ENCODE data around the gene RAB37. TPM values are rescaled to one million over a fixed set of nuclear protein-coding genes. Genes with fewer than 3 reads are reported as not detected.

The RAB37 gene
- total and polyA plus RNA-seq, 2 of the 8 experiments (the other 6 are each of a cell fraction or from before 2014, with no cell fraction given): 5.5 to 6.1 TPM

GRCh38 chr17:74737299-74738050 is 419 bp downstream of the RAB37 start:
- Histone ChIP-seq H3K36me3 (ENCODE audit: control insufficient read depth in 2 of 4, insufficient read depth in 4 of 4, low read length in 3 of 4) (no peaks in the 10 kb centered on the region), H3K4ac (replicated peaks; ENCODE audit: insufficient read length, low read depth, low read length) (peak overlapping the region; percentile 61), H3K4me3 (ENCODE audit: extremely low read depth in 1 of 4, insufficient read depth in 2 of 4, low read depth in 3 of 4, low read length in 4 of 4) (peak overlapping the region; percentile 55 to 75 (median 64)), H4K8ac (ENCODE audit: extremely low read depth, insufficient read depth, low read length) (no peak overlapping the region), H2AK5ac (ENCODE audit: low read depth, low read length) (no peak overlapping the region), H2BK120ac (replicated peaks; ENCODE audit: low read depth, low read length) (peak overlapping the region; percentile 26), H2BK12ac (ENCODE audit: low read depth, low read length) (peak overlapping the region; percentile 81; the same call in 1 of the 2 replicates), H3K14ac (ENCODE audit: insufficient read length) (no peak overlapping the region), H3K4me1 (replicated peaks in 1 of 4; ENCODE audit: control insufficient read depth in 3 of 4, insufficient read depth in 4 of 4, low read length in 3 of 4) (peaks cover 5 to 18% (median 11%) of the 10 kb centered on the region in 4 experiments), H2BK5ac (ENCODE audit: low read depth, low read length) (peak overlapping the region; percentile 89; the same call in 1 of the 2 replicates), H3K9ac (replicated peaks in 1 of 4; ENCODE audit: extremely low read depth in 1 of 4, low read depth in 3 of 4, low read length in 3 of 4) (no peak overlapping the region; a peak in 1 of 7 replicates), H3K79me2 (ENCODE audit: control insufficient read depth in 1 of 2, insufficient read depth in 2 of 2, low read length in 2 of 2) (no peaks in the 10 kb centered on the region), H2AFZ (ENCODE audit: low read length) (peak overlapping the region; percentile 57; the same call in 1 of the 2 replicates), H4K91ac (replicated peaks; ENCODE audit: insufficient read length, low read length) (peak overlapping the region; percentile 68), H3K18ac (ENCODE audit: extremely low read depth, low read length) (peak overlapping the region; percentile 71), H3K23ac (ENCODE audit: insufficient read length) (no peak overlapping the region), H3K79me1 (ENCODE audit: low read depth, low read length) (no peaks in the 10 kb centered on the region), H3K27me3 (replicated peaks in 1 of 4; ENCODE audit: control insufficient read depth in 3 of 4, extremely low read depth in 1 of 4, insufficient read depth in 3 of 4, low read length in 3 of 4) (peaks cover 0 to 8% (median 2%) of the 10 kb centered on the region in 4 experiments; a peak in 4 of 7 replicates), H3K56ac (replicated peaks; ENCODE audit: insufficient read length, low read depth, low read length) (no peak overlapping the region), H4K5ac (ENCODE audit: insufficient read length, low read depth, low read length) (peak overlapping the region; percentile 41), H4K20me1 (replicated peaks in 1 of 2; ENCODE audit: control insufficient read depth in 1 of 2, insufficient read depth in 2 of 2, low read length in 2 of 2) (peaks cover 0 to 5% of the 10 kb centered on the region in 2 experiments), H3K9me3 (ENCODE audit: insufficient read depth in 2 of 2, low read depth in 1 of 2, low read length in 1 of 2) (no peaks in the 10 kb centered on the region), H3K27ac (ENCODE audit: low read depth, low read length) (no peak overlapping the region), H3K23me2 (ENCODE audit: low read depth, low read length) (peaks cover 18% of the 10 kb centered on the region; the same call in 1 of the 2 replicates), H3K4me2 (ENCODE audit: insufficient read depth in 1 of 2, low read depth in 2 of 2, low read length in 2 of 2) (peak overlapping the region; percentile 73 to 84), H2BK15ac (ENCODE audit: low read length) (no peak overlapping the region), H2BK20ac (ENCODE audit: low read length) (no peak overlapping the region)
- WGBS, 2 experiments (ENCODE audit: extremely low coverage in 1 of 2, insufficient coverage in 1 of 2, insufficient read length in 1 of 2, insufficient replicate concordance in 2 of 2, low coverage in 1 of 2, low lambda C conversion rate in 2 of 2, missing lambda C conversion rate in 1 of 2): 6% methylated on average over 26 of the region's 38 CpGs; no CpG with 5 or more reads in 1 of the 2 experiments
- POLR2A ChIA-PET (ENCODE audit: partially characterized antibody): interaction anchor here (0.6 to 4.6 kb wide), 8 partner anchors 12 to 82 kb away, joined by 3 to 60 read pairs (median 5); partner anchors contain the start of gene NHERF1
- peak; percentile 52 for FAIRE-seq
- peak in 1 of 2 experiments; percentile 85 for DNase-seq (ENCODE audit: low read depth in 1 of 2, low spot score in 2 of 2)
- CTCF ChIA-PET (ENCODE audit: partially characterized antibody): interaction anchor here (0.6 to 5.7 kb wide), 47 partner anchors 8 to 416 kb away, joined by 3 to 81 read pairs (median 7); partner anchors contain the start of genes GRIN2C, NAT9 and OTOP2
- TF ChIP-seq HDAC6 (IDR thresholded peaks at IDR 0.05; ENCODE audit: low read depth, low read length) (no peak), TAF1 (IDR thresholded peaks at IDR 0.05; ENCODE audit: low read depth, low read length) (0 out of 2 replicates have a peak, but pooled peaks have one; percentile 24), HDAC2 (IDR thresholded peaks at IDR 0.05; ENCODE audit: borderline replicate concordance in 1 of 2, low read depth in 2 of 2, low read length in 2 of 2) (0 out of 4 replicates have a peak, but pooled peaks of 1 of the 2 experiments have one; percentile 10), KDM4A (IDR thresholded peaks at IDR 0.05; ENCODE audit: low read depth, low read length, severe bottlenecking) (peak; percentile 90), EP300 (IDR thresholded peaks at IDR 0.05; ENCODE audit: borderline replicate concordance in 1 of 2, low read depth in 2 of 2, low read length in 2 of 2) (peak in 1 of 2 experiments; percentile 73; a peak in 1 of 3 replicates), CTCF (IDR thresholded peaks at IDR 0.05; ENCODE audit: control extremely low read depth in 1 of 3, insufficient read depth in 1 of 3, low read depth in 1 of 3, low read length in 3 of 3) (peak; percentile 49 to 71 (median 56)), GABPA (IDR thresholded peaks at IDR 0.05; ENCODE audit: borderline replicate concordance, insufficient read depth, low read length) (peak; percentile 45; the same call in 1 of the 2 replicates)

Measured in H1 (cell line).